LNCAP (cell line): ENCODE data around the gene USP10.

Experiments
- CTCF ChIP-seq: fragments of 450-650 bp; IDR thresholded peaks from 2 replicates; pipeline ENCODE4 v1.5.1; 2017; ENCODE audit warnings: mild to moderate bottlenecking

USP10 gene

GRCh38 chr16:84817206-84817605 is 117.4 kb downstream of the USP10 start:
- no peak for TF ChIP-seq CTCF

- no peak for TF ChIP-seq CTCF
Measured at GRCh38 chr16:84817613-84818012, 117.8 kb downstream of the USP10 start.

GRCh38 chr16:84818133-84818532 is 118.3 kb downstream of the USP10 start:
- no peak for TF ChIP-seq CTCF

GRCh38 chr16:84818989-84819643 is 119.3 kb downstream of the USP10 start:
- no peak for TF ChIP-seq CTCF

- TF ChIP-seq CTCF: no peak
Measured at GRCh38 chr16:84819644-84820304, 120.0 kb downstream of the USP10 start, which contains the start of gene CRISPLD2. TSS of gene CRISPLD2 (plus strand) at chr16:84819985. CDS start at chr16:84838496, 18,511 bp downstream.

- TF ChIP-seq CTCF: no peak
Measured at GRCh38 chr16:84820305-84820684, 120.5 kb downstream of the USP10 start.

- no peak for TF ChIP-seq CTCF
Measured at GRCh38 chr16:84820771-84821170, 121.0 kb downstream of the USP10 start.
